Nucleus accumbens (tissue), 56 donors: Measurements from ENCODE around the gene EFCAB5.
"Not testable (repeated sequence)": the region's sequence is repeated elsewhere in the genome, so short reads cannot be mapped to it uniquely, and the experiment has no call there.

ENCODE experiments used
- DNase-seq, 56 donors: peaks; one replicate each; lab custom pipeline; 2025; lab: John Stamatoyannopoulos, UW

EFCAB5 gene

GRCh38 chr17:30087431-30087830 is 146.0 kb downstream of the EFCAB5 start:
- DNase-seq: not testable (repeated sequence)

DNA sequence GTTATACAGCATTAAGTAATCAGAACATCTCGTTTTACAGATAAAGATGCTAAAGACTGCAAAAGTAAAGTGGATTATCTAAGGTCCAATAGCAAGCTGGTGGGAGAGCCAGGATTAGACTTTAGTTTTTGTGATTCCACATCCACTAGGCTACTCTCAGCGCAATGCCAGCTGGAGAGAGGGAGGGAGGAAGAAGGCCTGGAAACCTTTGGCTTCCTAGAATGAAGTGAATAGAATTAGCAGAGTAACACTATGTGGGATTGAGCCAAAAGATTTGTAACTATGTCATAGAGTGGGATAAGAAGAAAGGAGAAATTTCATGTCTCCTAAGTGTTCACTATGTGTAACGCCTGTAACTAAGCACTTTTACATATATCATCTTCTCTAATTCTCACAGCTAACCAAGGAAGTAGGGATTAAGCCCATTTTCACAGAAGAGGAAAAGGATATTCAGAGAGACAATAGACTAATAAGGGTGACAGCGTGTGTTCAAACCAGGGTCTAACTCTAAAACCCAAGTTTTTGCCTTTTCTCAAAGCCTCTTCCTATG is 149.8 kb downstream of the EFCAB5 start:
- DNase-seq: no peak

DNA sequence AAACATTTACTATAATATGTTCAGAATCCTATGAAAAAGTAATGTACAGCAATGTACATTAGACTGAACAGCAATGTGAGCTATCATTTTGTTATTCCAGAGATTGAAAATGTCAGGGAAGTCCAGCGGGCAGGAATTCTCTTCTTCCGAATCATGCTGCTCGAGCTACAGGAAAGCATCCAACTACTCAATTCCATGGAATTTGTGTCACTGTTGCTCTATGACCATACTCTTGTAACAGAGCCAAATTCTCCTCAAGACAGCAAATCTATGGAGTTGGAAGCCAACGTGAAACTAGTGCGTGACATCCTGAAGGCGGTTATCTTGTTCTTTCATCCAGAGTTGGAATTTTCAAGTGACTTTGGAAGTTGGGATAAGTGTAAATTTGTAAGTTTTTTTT is 150.3 kb downstream of the EFCAB5 start:
- DNase-seq: no peak

DNA sequence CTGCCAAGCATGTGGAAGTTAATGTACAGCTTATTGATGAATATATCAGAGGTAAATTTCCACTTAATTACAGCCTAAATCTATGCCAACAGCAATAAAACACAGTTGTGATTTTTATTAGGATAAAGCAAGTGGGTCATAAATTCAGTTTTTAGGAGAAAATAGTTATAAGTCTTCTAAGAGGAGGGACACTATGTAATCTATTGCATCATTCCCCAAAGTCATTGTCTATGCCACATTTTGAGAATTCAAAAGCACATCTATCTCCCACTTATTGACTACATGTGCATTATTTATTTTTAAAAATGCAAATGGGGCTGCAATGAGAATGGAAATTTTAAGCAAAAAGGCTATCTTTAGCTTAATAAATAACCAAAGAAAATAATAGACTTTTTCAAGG is 151.5 kb downstream of the EFCAB5 start:
- no peak for DNase-seq

- peak in 33 of 56 donors; percentile 1 to 60 (median 6) for DNase-seq
Measured at GRCh38 chr17:30093463-30094147, 152.2 kb downstream of the EFCAB5 start.

DNA sequence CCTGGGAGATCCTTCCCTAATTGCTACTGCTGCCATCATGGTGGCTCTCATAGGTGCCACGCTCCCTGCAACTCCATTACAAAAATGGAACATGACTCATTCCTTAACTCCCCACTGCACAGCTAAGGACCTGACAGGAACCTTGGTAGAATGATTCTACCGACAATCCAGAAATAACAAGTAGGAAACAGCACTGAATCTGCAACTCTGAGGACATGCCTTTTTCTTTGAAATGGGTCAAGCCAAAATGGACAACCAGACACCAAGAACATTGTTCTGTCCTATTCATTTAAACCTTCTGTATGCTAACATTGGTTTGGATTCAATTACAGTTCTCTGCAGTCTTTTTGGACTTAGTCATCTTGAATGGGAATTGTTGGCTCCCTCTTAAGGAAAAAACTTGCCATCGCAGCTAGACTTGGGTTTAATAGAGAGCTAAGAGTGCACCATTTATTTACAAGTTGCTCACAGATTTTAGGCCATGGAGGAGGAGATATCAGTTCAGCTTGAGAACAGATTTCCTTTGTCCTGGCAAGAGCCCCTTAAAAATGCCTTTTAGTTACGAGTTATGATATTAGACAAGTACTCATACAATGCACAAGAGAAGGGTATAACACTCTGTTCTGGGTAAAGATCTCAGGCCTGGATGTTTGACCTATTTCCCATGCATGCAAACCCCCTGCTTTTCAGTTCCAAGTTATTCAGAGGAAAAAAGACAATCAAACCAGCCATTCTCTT is 154.2 kb downstream of the EFCAB5 start:
- peak in 1 of 56 donors; percentile 4 for DNase-seq

DNA sequence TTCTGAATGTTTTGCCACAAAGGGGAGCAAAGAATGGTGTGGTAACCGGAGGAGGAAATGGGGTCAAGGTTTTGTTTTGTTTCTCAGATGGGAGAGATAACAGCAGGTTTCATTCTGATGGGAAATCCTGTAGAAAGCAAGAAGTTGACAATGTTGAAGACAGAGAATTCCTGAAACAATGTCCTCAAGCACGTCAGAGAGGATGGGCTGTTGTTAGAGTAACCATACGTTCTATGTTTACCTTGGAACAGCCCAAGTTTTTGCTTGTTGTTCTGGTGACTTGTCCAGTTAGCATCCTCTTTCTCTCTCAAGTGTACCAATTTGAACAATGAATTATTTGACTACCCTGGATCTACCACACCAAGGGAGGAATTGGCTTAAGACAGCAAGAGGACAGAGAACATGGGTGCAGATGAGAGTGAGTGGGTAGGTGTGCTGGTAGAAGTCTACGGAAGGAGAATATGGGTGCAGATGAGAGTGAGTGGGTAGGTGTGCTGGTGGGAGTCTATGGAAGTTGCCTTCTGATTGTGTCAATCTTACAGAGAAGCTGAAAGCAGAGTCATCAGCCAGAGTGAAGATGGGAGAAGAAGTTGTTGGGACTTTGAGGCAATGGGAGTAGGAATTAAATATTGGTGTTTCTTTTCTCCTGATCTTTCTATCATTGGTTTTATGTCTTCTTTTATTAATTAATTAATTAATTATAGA is 160.4 kb downstream of the EFCAB5 start:
- DNase-seq: no peak

GRCh38 chr17:30103921-30104320 is 162.5 kb downstream of the EFCAB5 start:
- no peak for DNase-seq

DNA sequence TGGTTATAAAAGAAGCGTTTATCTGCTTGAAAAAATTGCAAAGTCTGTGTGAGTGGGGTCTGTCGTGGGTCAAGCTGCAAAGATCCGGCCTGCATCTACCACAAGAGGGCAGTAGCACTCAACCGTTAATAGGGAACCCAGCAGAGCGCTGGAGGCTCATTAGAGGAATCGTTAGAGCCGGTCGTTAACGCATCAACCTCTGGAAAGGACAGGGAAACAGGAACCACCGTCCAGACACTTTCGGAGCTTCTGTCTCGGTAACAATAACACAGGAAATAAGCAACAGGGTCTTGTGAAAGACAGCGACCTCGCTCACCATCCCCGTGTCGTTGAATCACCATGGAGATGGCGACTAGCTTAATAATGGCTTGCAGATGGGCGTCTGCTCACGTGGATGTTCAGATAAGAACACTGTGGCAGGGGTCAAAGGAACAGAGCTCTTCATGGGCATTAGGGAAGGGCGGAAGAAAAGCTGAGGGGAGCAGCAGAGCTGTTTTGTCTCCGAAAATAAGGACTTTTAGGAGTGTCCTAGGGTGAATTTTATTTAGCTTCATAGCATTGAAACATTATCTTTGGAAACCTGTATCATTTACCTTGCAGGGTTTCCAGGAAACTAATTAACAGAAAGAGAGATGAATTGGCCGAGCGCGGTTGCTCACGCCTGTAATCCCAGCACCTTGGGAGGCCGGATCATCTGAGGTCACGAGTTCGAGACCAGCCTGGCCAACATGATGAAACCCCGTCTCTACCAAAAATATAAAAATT is 163.3 kb downstream of the EFCAB5 start:
- peak in 53 of 56 donors; percentile 14 to 86 (median 59) for DNase-seq

- no peak for DNase-seq
Measured at GRCh38 chr17:30112794-30113193, 171.4 kb downstream of the EFCAB5 start.

DNA sequence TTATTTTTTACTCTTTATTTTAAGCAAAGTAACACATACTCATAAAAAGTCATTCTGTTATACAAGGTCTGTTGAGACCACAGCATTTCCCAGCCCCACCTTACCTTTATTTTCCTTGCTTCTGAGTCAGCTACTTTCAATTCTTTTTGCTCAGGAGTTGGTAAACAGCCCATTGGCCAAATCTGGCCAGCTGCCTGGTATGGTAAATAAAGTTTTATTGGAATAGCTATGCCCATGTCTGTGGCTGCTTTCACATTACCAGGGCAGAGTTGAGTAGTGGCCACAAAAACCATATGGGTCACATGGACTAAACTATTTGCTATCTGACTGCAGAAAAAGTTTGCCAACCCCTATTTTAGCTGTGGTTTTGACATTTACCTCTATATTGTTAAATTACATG is 171.8 kb downstream of the EFCAB5 start:
- DNase-seq: no peak

GRCh38 chr17:30116345-30116660 is 174.9 kb downstream of the EFCAB5 start:
- no peak for DNase-seq

- DNase-seq: peak in 55 of 56 donors; percentile 30 to 95 (median 83)
Measured at GRCh38 chr17:30116661-30117551, 175.5 kb downstream of the EFCAB5 start, which contains the start of gene NSRP1. Gene NSRP1, plus strand, starts transcription at chr17:30116816. Its CDS starts 28 bp downstream, at chr17:30116844.

- DNase-seq: no peak
Measured at GRCh38 chr17:30117675-30118081, 176.2 kb downstream of the EFCAB5 start.

DNA sequence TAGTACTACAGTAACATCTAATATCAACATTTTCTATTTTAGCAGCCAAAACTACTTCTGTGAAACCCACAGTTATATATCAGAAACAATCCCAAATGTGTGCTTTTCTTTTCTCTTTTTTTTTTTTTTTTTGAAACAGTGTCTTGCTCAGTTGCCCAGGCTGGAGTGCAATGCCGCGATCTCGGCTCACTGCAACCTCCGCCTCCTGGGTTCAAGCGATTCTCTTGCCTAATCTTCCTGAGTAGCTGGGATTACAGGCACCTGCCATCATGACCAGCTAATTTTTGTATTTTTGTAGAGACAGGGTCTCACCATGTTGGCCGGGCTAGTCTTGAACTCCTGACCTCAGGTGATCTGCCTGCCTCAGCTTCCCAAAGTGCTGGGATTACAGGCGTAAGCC is 177.2 kb downstream of the EFCAB5 start:
- DNase-seq: not testable (repeated sequence)

GRCh38 chr17:30124273-30124796 is 182.9 kb downstream of the EFCAB5 start:
- DNase-seq: no peak

DNA sequence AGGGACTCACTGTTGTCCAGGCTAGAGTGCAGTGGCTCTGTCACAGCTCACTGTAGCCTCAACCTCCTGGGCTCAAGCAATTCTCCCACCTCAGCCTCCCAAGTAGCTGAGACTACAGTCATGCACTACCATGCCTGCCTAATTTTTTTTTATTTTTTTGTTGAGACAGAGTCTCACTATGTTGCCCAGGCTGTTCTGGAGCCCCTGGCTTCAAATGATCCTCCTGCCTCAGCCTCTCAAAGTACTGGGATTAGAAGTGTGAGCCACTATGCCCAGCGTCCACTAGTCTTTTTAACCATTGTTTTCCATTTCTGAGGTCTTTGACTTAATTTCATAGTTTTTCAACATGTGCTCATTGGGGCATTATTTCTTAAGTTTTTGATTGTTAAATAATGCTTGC is 188.7 kb downstream of the EFCAB5 start:
- no peak for DNase-seq

- no peak for DNase-seq
Measured at GRCh38 chr17:30132615-30133014, 191.2 kb downstream of the EFCAB5 start.

- DNase-seq: no peak
Measured at GRCh38 chr17:30133197-30133596, 191.8 kb downstream of the EFCAB5 start.
